HG03439 (cell line): Measurements from ENCODE around the gene MYO10.
"Not testable (repeated sequence)": the region's sequence is repeated elsewhere in the genome, so short reads cannot be mapped to it uniquely, and the experiment has no call there.

ENCODE experiments used
- ATAC-seq: cut with Tn5 transposase; IDR thresholded peaks from one replicate; pipeline ENCODE4 v1.9.1; 2021; ENCODE audit warnings: mild to moderate bottlenecking, moderate library complexity; ENCODE audit not compliant: unreplicated experiment

MYO10 gene

GRCh38 chr5:16936150-16936988 is at the start of gene MYO10:
TSS of gene MYO10 (minus strand) at chr5:16936288. CDS start at chr5:16935808, 480 bp downstream.
- no peak for ATAC-seq

GRCh38 chr5:16985304-16985703 is 49.2 kb upstream of the MYO10 start:
- ATAC-seq, result not testable (repeated sequence)

GRCh38 chr5:16983972-16984371 is 47.9 kb upstream of the MYO10 start:
- ATAC-seq, result no peak

GRCh38 chr5:16983022-16983639 is 47.0 kb upstream of the MYO10 start:
- no peak for ATAC-seq

GRCh38 chr5:16981700-16982099 is 45.6 kb upstream of the MYO10 start:
- ATAC-seq, result no peak

GRCh38 chr5:16980983-16981382 is 44.9 kb upstream of the MYO10 start:
- ATAC-seq, result no peak

- no peak for ATAC-seq
These were observed 42.2 kb upstream of the MYO10 start for GRCh38 chr5:16978296-16978695.

GRCh38 chr5:16976625-16977008 is 40.5 kb upstream of the MYO10 start:
- no peak for ATAC-seq

- ATAC-seq, result no peak
These were observed 40.0 kb upstream of the MYO10 start for GRCh38 chr5:16975950-16976624.

- ATAC-seq, result no peak
These were observed 38.9 kb upstream of the MYO10 start for GRCh38 chr5:16974981-16975380.

GRCh38 chr5:16970826-16971225 is 34.7 kb upstream of the MYO10 start:
- ATAC-seq, result no peak

- no peak for ATAC-seq
These were observed 34.2 kb upstream of the MYO10 start for GRCh38 chr5:16970260-16970659.

GRCh38 chr5:16965581-16965980 is 29.5 kb upstream of the MYO10 start:
- ATAC-seq, result no peak

- ATAC-seq, result no peak
These were observed 27.7 kb upstream of the MYO10 start for GRCh38 chr5:16963821-16964220.

GRCh38 chr5:16961131-16961530 is 25.0 kb upstream of the MYO10 start:
- ATAC-seq, result no peak

GRCh38 chr5:16957304-16958196 is 21.5 kb upstream of the MYO10 start:
- no peak for ATAC-seq

- no peak for ATAC-seq
These were observed 17.6 kb upstream of the MYO10 start for GRCh38 chr5:16953729-16954128.

- no peak for ATAC-seq
These were observed 17.0 kb upstream of the MYO10 start for GRCh38 chr5:16952968-16953671.

GRCh38 chr5:16946725-16947124 is 10.6 kb upstream of the MYO10 start:
- ATAC-seq, result no peak
